Measurements from ENCODE around the gene MACF1.

DNA sequence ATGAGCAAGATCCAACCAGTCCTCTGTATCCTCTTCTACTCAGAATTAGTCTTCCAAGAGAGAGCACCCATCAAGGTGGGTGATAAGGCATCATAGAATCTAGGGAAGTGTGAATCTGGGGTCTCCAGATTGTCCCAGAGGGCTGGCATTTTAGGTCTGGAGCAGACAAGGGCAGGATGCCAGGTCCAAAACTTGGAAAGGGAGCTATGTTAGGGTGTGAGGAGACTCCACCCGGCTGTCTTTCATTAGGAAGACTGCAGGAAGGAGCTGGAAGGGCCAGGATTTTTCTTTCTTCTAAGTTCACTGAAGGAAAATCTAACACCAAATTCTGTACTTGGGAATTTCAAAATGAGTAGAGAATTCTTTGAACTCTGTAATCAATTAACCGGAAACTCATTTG, 200.9 kb downstream of the MACF1 start:
- no peak for TF ChIP-seq POLR2A (IDR thresholded peaks at IDR 0.05; ENCODE audit: low read depth, low read length)
- no peak for TF ChIP-seq POU2F2 (IDR thresholded peaks at IDR 0.05; ENCODE audit: low read depth, low read length)
- no peak for TF ChIP-seq SPI1 (IDR thresholded peaks at IDR 0.05; ENCODE audit: low read depth, low read length)

All from GM12891 (cell line).